HEK293T (cell line): ENCODE data around the gene IKBKE.

Experiments used
- CTCF ChIA-PET: fragments of 350-600 bp; formaldehyde crosslinking; extraction: SDS; loops from one replicate; lab custom pipeline; 2021; ENCODE audit warnings: antibody characterized with exemption, inconsistent platforms; lab: Yijun Ruan, JAX
- POLR2A ChIA-PET: fragments of 350-600 bp; formaldehyde crosslinking; extraction: SDS; loops from one replicate; lab custom pipeline; 2020; ENCODE audit warnings: antibody characterized with exemption, inconsistent platforms; lab: Yijun Ruan, JAX
- DNase-seq: peaks from one replicate; pipeline ENCODE4 v3.0.0; 2012; ENCODE audit warnings: mixed read lengths; ENCODE audit errors: extremely low spot score
- ARNT ChIP-seq: fragments of 450-650 bp; IDR thresholded peaks from 2 replicates; pipeline ENCODE4 v1.6.1; 2017; ENCODE audit warnings: mild to moderate bottlenecking
- BHLHE40 ChIP-seq: fragments of 450-650 bp; IDR thresholded peaks from 2 replicates; pipeline ENCODE4 v1.6.1; 2016; ENCODE audit warnings: mild to moderate bottlenecking, moderate library complexity, borderline replicate concordance
- CTBP1 ChIP-seq: fragments of 450-650 bp; IDR thresholded peaks from 2 replicates; pipeline ENCODE4 v1.6.1; 2016; ENCODE audit warnings: borderline replicate concordance
- ELF4 ChIP-seq: fragments of 450-650 bp; IDR thresholded peaks from 2 replicates; pipeline ENCODE4 v1.6.1; 2017; ENCODE audit warnings: antibody characterized with exemption
- FOXA1 ChIP-seq: fragments of 450-650 bp; IDR thresholded peaks from 2 replicates; pipeline ENCODE4 v1.6.1; 2016; ENCODE audit warnings: mild to moderate bottlenecking
- FOXK2 ChIP-seq: fragments of 450-650 bp; IDR thresholded peaks from 2 replicates; pipeline ENCODE4 v1.6.1; 2016; ENCODE audit warnings: mild to moderate bottlenecking
- FOXM1 ChIP-seq: fragments of 450-650 bp; IDR thresholded peaks from 2 replicates; pipeline ENCODE4 v1.6.1; 2017; ENCODE audit warnings: mild to moderate bottlenecking, borderline replicate concordance
- HDGF ChIP-seq: fragments of 450-650 bp; IDR thresholded peaks from 2 replicates; pipeline ENCODE4 v1.6.1; 2017; ENCODE audit warnings: antibody characterized with exemption, borderline replicate concordance
- L3MBTL2 ChIP-seq: fragments of 450-650 bp; conservative IDR thresholded peaks from 2 replicates; pipeline ENCODE4 v1.6.1; 2016; ENCODE audit warnings: mild to moderate bottlenecking
- LEF1 ChIP-seq: fragments of 450-650 bp; IDR thresholded peaks from 2 replicates; pipeline ENCODE4 v1.6.1; 2017; ENCODE audit warnings: mild to moderate bottlenecking, borderline replicate concordance
- NFRKB ChIP-seq: fragments of 450-650 bp; IDR thresholded peaks from 2 replicates; pipeline ENCODE4 v1.6.1; 2016; ENCODE audit warnings: mild to moderate bottlenecking, moderate library complexity
- PKNOX1 ChIP-seq: fragments of 450-650 bp; IDR thresholded peaks from 2 replicates; pipeline ENCODE4 v1.6.1; 2016
- SP1 ChIP-seq: fragments of 450-650 bp; IDR thresholded peaks from 2 replicates; pipeline ENCODE4 v1.6.1; 2017
- SUZ12 ChIP-seq: fragments of 450-650 bp; IDR thresholded peaks from 2 replicates; pipeline ENCODE4 v1.6.1; 2016; ENCODE audit warnings: mild to moderate bottlenecking
- TARDBP ChIP-seq: fragments of 450-650 bp; IDR thresholded peaks from 2 replicates; pipeline ENCODE4 v1.6.1; 2016
- ZNF384 ChIP-seq: fragments of 450-650 bp; IDR thresholded peaks from 2 replicates; pipeline ENCODE4 v1.6.1; 2016

Gene IKBKE

GRCh38 chr1:206467915-206468314 is 2.4 kb upstream of the IKBKE start:
- TF ChIP-seq CTBP1 (no peak), ZNF384 (no peak), BHLHE40 (no peak), SUZ12 (no peak), FOXK2 (no peak), ARNT (no peak), LEF1 (no peak), SP1 (no peak), TARDBP (no peak), NFRKB (no peak), HDGF (no peak), L3MBTL2 (no peak)
- no peak for DNase-seq
- CTCF ChIA-PET: interaction anchor here (0.5 to 1.1 kb wide), 2 partner anchors 11 to 257 kb away, joined by 3 read pairs; no protein-coding TSS in a partner anchor
- POLR2A ChIA-PET: no interaction called here

GRCh38 chr1:206468571-206468970 is 1.7 kb upstream of the IKBKE start:
- DNase-seq: no peak
- ChIA-PET POLR2A (no interaction called here), CTCF (interaction anchor here (2.8 kb wide), 1 partner anchor 11 kb away, joined by 16 read pairs; no protein-coding TSS in a partner anchor)
- TF ChIP-seq ARNT: no peak
- TF ChIP-seq SP1: no peak
- TF ChIP-seq ZNF384: no peak
- TF ChIP-seq HDGF: no peak
- no peak for TF ChIP-seq SUZ12
- no peak for TF ChIP-seq FOXM1
- TF ChIP-seq BHLHE40: no peak
- no peak for TF ChIP-seq ELF4
- TF ChIP-seq CTBP1: no peak
- TF ChIP-seq LEF1: no peak
- TF ChIP-seq NFRKB: no peak
- TF ChIP-seq FOXA1: no peak
- no peak for TF ChIP-seq FOXK2
- no peak for TF ChIP-seq L3MBTL2
- TF ChIP-seq TARDBP: no peak

GRCh38 chr1:206469411-206469932 is 804 bp upstream of the IKBKE start:
- TF ChIP-seq TARDBP (no peak), PKNOX1 (no peak), NFRKB (no peak), FOXA1 (no peak), SUZ12 (no peak), SP1 (no peak), FOXM1 (no peak), FOXK2 (no peak), CTBP1 (no peak), LEF1 (no peak), ARNT (no peak), HDGF (no peak), ELF4 (no peak)
- no peak for DNase-seq
- POLR2A ChIA-PET: no interaction called here
- CTCF ChIA-PET: interaction anchor here (1.5 to 2.8 kb wide), 4 partner anchors 8 to 137 kb away, joined by 4 to 16 read pairs (median 10); no protein-coding TSS in a partner anchor

- TF ChIP-seq FOXA1 (no peak), ZNF384 (no peak), CTBP1 (no peak), FOXM1 (no peak), PKNOX1 (no peak), ARNT (no peak), SUZ12 (no peak), FOXK2 (no peak), SP1 (no peak), ELF4 (no peak), LEF1 (no peak), L3MBTL2 (no peak), HDGF (no peak), TARDBP (no peak), BHLHE40 (no peak), NFRKB (no peak)
- CTCF ChIA-PET: interaction anchor here (1.0 to 2.8 kb wide), 4 partner anchors 9 to 163 kb away, joined by 3 to 16 read pairs (median 10); no protein-coding TSS in a partner anchor
- POLR2A ChIA-PET: no interaction called here
- DNase-seq: no peak
Measured at GRCh38 chr1:206470692-206471414, 577 bp downstream of the IKBKE start.

GRCh38 chr1:206471415-206471801 is 1.1 kb downstream of the IKBKE start:
- no peak for DNase-seq
- ChIA-PET CTCF (interaction anchor here (2.6 to 2.8 kb wide), 2 partner anchors 8 to 10 kb away, joined by 16 read pairs; no protein-coding TSS in a partner anchor), POLR2A (no interaction called here)
- TF ChIP-seq ZNF384: no peak
- no peak for TF ChIP-seq BHLHE40
- no peak for TF ChIP-seq PKNOX1
- no peak for TF ChIP-seq FOXK2
- TF ChIP-seq ELF4: no peak
- TF ChIP-seq ARNT: no peak
- TF ChIP-seq LEF1: no peak
- TF ChIP-seq HDGF: no peak

GRCh38 chr1:206472024-206472423 is 1.7 kb downstream of the IKBKE start:
- TF ChIP-seq FOXM1: no peak
- TF ChIP-seq L3MBTL2: no peak
- TF ChIP-seq ELF4: no peak
- no peak for TF ChIP-seq FOXA1
- no peak for TF ChIP-seq CTBP1
- TF ChIP-seq HDGF: no peak
- TF ChIP-seq LEF1: no peak
- no peak for TF ChIP-seq ZNF384
- no peak for TF ChIP-seq PKNOX1
- TF ChIP-seq TARDBP: no peak
- TF ChIP-seq SP1: no peak
- TF ChIP-seq NFRKB: no peak
- TF ChIP-seq FOXK2: no peak
- TF ChIP-seq BHLHE40: no peak
- no peak for TF ChIP-seq ARNT
- TF ChIP-seq SUZ12: no peak
- ChIA-PET POLR2A (no interaction called here), CTCF (interaction anchor here (2.6 kb wide), 1 partner anchor 10 kb away, joined by 16 read pairs; no protein-coding TSS in a partner anchor)
- no peak for DNase-seq
